ENCODE results near the gene GCN1. TPM values are rescaled to one million over a fixed set of nuclear protein-coding genes. Genes with fewer than 3 reads are reported as not detected.

Gene GCN1
- total and polyA plus RNA-seq, 2 of the 8 experiments (the other 6 are each of a cell fraction or from before 2014, with no cell fraction given) = 61.4 to 133 TPM

DNA sequence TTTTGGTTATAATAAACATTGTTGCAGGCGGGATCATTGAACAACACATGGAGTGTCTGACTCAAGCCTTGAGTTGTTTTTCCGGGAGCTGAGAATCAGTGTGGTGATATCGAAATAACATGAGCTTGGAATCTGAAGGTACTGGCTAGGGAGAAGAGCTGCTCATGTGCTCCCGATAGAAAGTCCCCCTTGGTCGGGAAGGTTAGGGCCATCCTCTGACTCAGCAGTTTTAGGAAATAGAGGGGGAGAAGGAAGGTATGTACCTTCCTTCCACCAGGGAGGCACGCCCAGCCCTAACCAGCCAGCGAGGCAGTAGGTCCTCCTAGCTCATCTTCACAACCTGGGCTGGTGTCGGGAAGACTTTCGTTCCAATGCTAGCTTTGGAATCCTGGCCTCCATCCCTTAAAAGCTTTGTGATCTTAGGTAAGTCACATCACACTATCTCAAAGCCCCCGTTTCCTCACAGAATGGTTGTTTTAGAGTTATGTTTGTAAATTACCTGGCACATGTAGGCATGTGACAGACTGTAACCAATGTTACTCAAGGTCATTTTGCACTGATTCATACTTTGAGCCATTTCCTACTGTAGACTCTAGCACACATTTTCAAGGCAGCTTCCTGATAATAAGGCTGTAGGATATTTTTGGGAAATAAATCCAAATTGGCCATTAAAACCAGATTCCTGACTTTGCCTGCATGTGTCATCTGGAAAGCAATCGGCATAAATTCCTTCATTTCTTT lies 76.0 kb downstream of the GCN1 start (continued):
- TF ChIP-seq, protein P1, sequence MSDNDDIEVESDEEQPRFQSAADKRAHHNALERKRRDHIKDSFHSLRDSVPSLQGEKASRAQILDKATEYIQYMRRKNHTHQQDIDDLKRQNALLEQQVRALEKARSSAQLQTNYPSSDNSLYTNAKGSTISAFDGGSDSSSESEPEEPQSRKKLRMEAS (IDR thresholded peaks at IDR 0.05) = peak; percentile 49
- peak; percentile 51; the same call in 1 of the 2 replicates for TF ChIP-seq POLR2AphosphoS5 (IDR thresholded peaks at IDR 0.05; ENCODE audit: low read depth, low read length)
- TF ChIP-seq, protein P2, sequence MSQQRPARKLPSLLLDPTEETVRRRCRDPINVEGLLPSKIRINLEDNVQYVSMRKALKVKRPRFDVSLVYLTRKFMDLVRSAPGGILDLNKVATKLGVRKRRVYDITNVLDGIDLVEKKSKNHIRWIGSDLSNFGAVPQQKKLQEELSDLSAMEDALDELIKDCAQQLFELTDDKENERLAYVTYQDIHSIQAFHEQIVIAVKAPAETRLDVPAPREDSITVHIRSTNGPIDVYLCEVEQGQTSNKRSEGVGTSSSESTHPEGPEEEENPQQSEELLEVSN (IDR thresholded peaks at IDR 0.05) = 0 out of 2 replicates have a peak, but pooled peaks have one; percentile 15

Measured in H1 (cell line).